ENCODE results near the gene GFRA1.

The GFRA1 gene

DNA sequence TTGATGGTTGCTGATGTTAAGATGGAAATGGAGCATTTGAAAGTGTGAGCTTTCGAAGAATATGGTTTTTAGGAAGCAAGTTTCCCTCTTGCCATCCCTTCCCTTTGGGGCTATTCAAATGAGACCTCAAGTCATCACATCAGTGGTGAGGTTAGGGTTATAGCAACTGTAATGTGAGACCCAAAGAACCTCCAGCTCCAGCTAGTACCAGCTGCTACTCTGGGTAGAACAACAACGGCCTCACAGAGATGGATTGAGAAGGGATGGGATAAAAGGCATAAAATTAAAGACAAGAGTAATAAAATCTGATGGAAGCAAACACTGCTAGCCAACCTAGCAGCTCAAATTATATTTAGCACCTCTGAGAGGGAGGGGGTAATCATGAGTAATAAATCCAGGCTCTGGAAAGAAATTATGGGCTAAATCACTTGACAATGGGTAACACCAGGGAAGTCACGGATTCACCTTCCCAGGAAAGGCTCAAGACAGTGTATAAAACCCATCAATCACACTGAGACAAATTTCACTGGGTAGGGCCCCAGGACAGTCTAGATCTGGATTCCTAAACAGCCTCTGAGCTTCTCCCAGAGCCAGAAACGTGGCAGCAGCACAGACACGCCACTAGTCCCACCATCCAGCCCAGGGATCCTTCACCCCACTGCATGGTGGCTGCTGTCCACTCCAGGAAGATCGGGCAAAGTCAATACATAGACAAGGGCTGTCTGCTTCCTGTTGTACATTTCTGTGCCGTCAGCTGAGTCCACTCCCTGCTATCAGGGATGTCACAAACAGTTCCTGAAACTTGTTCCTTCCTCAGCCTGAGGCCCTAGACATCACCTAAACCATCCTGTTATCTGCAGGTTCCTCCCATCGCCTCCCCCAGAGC, 151.1 kb downstream of the GFRA1 start:
- no peak for FAIRE-seq

DNA sequence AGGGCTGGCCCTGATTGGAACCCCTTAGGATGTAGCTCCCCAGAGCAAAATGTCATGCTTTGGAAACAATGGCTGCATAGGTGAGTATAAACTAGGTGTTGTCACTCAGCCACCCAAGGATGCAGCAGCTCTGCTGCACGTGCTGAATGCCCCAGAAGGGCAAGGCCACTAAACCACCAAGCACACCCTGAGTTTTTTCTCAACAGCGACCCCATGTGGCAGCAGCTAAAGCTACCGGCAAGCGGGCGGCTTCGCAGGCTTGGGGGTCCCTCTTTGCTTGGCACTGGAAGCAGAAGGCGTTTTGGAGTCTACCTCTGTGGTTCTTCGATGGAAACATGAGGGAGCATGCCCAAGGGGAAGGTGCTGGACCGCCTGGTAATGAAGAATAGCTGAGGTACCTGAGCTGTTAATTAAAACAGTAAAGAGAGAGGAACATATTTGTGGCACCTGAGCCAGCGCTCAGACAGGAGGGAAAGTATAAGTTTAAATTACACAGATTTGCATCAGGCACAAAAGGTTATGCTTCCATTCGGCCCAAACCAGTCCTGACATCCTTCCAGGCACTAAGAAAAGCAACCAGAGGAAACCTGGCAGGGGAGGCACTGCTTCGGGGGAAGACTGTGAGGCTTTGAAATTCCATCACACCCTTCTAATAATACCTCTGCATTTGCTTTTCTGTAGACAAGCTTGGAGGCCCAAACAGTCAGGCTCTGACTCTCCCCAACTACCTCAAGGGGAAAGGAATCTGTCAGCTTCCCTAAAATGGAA, 152.1 kb downstream of the GFRA1 start:
- FAIRE-seq = no peak

DNA sequence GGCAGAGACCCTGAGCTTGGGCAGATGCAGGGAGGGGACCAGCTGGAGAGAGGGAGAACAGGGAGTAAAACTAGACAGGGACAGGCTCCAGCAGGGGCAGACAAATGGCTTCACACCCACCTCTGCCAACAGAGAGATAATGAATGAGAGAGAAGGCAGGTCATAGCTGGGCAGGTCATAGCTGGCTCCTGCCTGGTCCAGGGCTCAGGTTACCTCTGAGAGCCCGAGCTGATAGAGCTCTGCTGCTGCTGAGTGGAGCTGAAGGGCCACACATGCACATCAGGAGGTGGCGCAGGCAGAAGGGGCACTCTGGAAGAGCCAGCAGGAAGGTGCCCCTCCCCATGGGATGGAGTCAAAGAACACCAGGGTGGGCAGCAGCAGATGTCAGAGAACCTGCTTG, 154.2 kb downstream of the GFRA1 start:
- no peak for FAIRE-seq

DNA sequence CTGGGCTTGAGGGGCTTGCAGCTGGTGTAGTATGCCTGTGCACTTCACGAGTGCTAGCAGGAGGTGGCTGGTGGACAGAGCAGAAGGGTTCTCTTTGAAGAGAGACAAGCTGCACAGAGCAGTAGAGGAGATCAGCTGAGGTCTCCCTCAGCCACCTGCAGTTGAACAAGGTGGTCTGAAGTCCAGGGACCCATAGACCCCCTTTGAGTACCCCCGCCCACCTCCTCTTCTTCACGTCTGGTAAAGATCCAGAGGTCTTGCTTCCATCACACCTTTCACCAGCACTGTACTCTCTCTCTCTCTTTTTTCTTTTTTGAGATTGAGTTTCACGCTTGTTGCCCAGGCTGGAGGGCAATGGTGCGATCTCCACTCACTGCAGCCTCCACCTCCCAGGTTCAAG, 157.2 kb downstream of the GFRA1 start:
- no peak for FAIRE-seq

DNA sequence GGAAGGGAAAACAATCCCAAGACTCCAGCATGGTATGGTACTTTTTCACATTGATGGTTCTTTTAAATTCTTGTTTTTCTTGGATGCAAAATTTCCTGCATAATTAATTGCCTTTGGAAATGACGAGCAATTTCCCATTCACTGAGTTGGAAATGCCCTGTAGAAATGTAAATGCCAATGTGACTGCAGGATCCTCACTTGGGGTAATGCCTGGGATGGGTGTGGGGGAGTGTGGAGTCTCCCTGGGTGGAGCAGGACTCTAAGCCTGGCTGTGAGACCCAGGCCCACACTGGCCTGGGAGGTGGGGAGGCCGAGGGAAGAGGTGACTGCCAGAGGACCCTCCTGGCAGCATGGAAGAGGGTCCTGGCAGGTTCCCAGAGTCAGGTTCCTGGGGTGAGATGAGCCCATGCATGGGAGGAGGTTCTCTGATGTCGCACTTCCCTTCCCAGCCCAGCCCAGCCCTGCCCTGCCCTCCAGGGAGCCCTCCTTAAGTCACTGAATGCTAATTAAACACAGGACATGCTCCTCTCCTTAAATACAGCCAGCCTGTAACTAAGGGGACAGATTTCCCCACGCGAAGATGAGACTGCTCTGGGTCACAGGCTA, 157.9 kb downstream of the GFRA1 start:
- FAIRE-seq = no peak

DNA sequence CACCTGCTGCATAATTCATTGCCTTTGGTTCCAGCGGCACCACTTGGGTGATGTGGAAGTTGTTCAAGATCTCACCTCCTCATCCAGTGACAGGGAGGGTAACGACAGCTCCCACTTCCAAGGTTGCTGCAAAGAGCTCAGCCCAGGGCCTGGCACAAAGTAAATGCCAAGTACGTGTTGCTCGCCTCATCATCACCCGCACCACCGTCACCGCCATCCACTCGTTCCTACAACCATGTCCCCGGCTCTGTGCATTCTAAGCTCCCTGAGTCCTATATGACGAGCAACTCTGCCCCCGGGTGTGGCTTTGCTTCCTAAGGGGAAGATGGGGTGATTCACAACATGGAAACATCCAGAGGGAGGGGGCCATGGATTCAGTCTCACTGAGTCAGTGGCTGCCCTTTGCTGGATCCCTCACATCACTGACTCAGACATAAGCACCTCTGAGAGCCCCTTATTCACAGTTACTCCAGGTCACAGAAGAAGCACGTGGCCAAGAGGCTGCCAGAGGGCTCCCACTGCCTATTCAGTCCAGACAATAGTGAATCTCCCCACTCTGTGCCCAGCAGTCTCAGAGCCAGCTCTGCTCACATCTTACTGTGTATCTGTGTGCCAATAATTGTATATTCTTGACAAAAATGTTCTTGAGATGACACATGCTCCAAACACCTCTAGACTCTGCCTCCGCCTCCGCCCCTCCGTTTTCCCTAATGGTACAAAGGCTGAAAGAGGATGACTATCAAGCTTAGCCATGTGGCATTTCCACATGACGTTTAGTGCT, 159.1 kb downstream of the GFRA1 start:
- no peak for FAIRE-seq

DNA sequence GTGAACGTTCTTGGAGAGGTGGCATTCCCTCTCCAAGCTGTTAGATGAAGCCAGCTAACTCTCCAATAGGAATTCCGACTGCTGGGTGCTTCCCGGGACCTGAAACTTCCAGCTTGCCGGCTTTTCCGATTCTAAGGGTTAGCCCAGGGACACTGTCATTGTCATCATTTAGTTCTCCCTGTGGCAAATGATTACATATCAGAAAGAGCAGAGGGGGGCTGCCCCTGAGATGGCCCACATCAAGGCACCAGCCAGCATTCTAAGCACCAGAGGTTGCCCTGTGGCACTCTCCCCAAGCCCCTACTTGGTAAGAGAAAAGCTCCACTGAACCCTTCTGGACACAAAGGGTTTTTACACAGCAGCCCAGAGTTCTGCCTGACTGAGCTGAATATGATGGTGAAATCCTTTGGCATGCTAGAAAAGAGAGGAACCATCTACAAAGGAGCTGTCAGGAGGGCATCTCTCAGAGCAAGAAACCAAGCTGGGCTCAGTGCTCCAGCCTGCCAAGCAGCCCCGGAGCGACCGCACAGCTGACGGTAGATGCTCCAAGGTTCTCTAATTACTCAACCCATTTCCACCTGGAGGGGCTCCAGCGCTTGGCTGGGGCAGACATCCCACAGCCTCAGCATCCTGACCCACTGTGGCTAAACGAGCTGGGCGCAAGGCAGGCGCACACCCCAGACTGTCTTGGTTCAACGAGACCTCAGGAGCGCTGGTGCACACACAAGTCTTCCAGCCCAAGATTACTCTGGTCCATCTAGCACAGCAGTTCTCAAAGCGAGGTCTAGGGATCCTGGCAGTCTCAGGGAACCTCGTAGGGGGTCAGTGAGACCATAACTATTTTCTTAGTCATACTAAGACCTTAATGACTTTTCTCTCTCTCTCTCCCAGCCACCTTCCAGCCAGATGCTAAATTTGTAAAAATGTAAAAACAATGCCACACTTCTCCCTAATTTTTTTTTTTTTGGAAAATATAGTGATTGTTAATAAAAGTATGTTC, 160.5 kb downstream of the GFRA1 start:
- FAIRE-seq = no peak

DNA sequence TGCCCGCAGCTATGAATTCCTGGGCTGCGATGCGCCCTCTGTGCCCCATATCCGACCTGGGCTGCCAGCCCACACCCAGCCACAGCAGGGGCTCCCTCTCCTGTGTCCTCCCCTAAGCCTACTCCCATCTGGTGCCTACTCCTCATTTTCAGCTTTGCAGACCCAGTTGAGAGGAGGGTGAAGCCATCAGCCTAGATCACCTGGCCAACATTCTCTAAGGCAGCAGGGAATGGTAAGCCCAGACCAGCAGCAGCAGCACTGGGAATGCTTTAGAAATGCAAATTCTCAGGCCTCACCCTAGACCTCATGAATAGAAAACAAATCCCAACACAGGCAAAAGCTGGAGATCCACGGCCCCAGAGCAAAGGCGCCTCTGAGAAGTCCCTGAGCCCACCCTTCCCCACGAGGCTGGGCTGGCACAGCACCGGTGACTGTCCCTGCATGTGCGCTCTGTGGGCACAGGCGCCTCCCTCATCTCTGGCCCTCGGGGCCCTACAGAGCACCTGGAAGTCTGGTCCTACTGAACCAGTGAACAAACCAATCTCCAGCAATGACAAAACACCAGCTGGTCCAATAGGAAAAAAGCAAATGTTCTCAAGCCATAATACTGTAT, 161.4 kb downstream of the GFRA1 start:
- FAIRE-seq = no peak

DNA sequence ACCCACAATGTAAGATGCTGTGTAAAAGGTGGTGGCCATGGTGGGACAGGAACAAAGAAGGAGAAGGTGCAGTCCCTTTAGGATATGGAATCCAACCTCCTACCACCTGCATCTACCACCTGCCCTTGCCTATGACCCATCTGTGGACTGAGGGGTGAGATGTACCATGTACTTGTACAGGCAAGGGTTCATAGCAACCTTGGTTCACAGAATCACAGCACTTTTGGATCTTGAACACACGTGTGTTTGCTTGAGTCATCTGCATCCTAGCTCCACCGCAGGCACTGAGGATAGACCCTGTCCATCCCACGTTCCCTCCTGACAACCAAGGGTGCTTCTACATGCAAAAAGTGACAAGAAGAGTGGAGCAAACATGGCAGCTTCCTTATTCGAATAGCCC, 162.3 kb downstream of the GFRA1 start:
- FAIRE-seq = no peak

DNA sequence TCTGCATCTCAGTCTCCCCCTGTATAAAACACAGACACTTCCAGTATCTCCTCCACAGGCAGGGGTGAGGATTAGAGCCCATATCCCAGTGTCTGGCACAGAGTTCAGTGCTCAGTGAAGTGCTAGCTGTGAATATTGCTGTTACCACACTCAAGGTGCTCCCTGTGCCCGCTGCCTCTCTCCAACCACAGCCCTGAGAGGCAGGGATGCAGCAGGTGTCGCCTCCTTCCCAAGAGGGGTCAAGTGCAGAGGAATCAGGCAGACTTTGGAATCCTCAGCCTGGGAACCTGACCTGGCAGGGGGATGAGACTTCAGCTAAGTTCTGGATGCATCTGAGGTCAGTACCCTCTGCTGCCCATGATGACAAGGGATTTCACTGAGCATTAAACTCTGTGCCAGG, 163.1 kb downstream of the GFRA1 start:
- FAIRE-seq = no peak

DNA sequence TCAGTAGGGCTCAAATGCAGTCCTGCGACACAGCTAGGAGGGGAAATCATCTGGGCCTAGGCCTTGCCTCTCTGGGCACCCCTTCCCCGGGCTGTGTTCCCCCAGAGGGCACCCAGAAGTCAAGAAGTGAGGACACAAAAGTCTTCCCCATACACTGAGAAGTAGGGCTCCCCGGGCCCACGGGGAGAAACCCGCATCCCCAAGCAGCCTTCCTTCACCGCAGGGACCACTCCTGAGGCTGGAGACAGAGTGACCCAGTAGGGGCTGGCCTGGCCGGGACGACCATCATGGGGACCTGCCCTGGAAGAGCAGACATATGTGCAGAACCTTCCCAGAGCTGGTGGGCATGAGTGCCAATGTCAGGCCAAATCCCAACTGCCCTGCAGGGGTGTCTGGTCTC, 163.5 kb downstream of the GFRA1 start:
- no peak for FAIRE-seq

DNA sequence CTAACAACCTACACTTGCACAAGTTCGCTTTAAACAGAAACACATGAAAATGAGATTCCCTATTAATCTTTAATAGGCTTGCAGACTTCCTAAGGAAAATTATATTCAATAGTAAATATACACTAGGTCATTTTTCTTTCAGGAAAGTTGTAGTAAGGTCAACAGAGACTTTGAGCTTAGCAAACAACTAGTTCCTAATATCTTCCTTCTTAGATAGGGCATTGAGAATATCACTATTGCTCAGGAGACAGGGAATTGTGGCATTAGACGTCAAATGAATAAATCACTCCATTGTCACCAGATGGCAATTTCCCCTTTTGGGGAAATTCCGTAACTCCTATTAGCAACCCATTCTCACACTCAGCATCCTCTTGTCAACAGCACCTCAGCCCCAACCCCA, 164.9 kb downstream of the GFRA1 start:
- no peak for FAIRE-seq

DNA sequence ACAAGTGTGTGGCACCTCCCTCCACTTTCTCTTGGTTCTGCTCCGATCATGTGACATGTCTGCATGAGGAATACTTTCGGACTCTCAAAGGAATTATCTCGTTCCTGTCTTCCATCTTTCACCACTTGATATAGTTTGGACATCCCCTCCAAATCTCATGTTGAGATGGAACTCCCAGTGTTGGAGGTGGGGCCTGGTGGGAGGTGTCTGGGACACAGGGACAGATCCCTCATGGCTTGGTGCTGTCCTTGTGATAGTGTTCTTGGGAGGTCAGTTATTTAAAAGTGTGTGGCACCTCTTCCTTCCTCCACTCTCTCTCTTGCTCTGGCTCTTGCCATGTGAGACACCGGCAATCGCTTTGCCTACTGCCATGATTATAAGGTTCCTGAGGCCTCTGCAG, 166.4 kb downstream of the GFRA1 start:
- FAIRE-seq = no peak

DNA sequence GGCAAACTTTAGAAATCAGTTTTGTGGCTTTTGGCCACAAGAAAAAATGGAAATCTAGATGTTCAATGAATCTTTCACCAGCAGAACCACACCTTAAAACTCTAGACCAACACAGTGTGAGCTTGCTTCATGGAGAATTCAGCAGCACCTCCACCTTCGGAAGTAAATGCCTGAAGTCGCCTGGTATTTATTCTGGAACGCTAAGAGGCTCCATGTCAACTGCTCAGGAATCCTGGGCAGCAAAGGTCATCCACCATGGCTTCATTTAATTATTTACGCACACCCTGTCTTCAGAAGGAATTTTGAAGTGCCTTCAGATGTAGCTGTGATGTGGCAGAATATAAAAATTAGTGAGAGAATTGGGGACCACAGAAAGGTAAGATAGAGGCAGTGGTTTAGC, 167.7 kb downstream of the GFRA1 start:
- no peak for FAIRE-seq

DNA sequence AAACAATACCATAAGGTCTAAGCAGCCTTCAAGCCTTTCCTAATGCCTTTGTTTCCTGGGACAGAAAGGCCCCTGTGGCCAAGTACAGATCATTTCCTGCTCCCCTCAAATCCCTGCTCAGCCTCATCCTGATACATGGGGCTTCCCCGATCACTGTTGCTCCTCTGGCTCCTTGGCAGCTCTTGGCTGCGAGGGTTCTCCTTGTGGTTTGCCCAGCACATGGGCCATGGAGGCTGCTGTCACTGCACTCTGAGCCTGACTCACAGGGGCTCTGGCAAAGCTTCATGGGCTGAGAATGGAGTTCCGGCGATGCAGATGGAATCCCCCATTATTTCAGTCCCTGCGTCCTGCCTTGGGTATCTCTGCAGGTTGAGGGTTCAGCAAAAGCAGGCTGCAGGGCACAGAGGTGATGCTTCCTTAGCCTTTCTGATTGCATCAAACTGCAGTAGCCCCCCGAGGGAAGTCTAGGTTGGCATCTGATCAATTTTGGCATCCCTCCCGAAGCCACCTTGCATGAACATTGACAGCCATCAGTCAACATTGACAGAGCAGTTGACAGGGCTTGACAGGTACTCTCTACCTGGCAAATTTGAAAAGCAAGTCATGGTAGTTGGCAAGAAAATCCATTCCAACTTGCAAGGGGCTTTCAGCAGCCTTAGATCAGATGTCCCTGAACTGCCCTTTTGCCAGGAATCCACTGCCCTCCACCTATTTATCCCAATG, 168.6 kb downstream of the GFRA1 start:
- FAIRE-seq = no peak

DNA sequence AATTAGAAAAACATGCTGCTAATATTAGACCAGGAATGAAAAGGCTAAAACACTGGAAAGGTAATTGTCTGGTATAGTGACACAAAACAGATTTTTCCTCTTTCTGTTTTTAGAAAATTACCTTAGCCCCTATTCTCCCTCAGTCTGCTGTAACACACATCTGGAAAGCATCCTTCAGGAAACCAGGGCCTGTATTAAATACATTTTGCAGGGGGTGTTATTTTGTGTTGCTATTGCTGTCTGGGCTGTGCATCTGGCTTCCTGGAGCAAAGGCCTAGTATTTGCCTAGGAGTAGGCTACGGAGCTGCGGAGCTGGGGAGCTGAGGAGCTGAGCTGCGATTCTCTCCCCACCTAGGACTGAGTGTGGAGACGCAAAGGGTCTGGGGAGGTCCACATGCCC, 169.3 kb downstream of the GFRA1 start:
- no peak for FAIRE-seq

DNA sequence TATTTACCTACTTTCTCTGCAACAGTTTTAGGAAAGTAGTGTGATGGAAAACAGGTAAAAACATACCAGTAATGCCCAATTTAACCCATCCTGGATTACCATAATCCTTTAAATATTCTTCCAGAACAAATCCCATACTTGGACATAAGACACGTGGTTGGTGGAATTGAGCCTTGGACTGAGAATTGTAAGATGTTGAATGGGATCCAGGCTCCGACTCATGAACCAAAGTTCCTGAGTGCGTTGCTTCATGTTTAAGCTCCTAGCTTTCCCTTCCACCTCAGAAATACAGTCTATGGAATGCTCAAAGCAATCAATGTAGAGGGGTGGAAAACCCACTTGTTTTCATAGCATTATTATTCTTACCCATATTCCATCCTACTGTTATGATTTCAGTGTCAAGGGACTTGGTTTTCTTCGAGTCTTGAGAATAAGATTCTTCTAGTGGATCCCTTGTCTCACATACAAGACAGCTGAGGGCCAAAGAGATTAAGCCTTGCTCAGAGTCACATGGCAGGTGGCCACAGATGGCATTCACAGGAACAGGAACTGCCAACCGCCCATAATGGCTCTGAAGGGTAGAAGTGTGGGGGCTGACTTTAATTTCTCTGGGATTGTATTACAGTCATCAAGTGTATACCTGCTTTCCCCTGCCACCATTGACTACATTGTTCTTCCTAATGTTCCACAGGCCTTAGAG, 171.2 kb downstream of the GFRA1 start:
- FAIRE-seq = no peak

DNA sequence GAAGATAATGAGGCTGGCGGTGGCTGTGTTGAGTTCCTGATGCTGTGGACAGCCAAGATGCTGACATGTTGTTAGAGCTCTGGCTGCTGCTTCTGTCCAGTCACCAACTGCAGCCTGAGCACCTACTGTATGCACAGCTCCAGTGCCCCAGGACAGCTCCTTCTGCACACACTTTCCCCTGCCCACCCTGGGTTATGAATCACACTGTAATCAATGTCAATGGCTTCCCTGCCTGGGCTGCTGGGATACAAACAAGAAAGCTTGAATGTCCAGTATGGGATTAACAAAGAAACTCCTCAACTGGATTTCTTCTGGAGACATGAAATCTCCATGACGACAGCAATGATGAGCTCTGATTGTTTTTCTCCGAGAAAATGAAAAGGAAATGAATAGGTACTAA, 172.0 kb downstream of the GFRA1 start:
- no peak for FAIRE-seq

DNA sequence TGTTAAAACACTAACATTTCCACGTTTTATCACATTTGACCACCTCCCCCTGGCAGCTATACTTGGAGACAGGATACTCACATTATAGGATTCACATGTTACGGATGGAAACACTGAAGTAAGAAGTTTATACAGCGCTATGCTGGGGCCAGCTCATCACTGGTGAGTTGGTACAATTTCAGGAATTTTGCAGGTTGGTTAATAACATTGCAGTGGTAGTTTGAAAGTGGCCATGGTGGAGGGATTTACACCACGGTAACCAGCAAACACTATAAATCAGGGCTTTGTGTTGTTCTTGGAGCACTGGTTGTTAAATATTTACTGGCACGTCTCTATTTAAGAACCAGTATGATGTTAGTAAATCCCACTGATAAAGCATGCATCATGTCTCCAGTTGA, 174.0 kb downstream of the GFRA1 start:
- FAIRE-seq = no peak

DNA sequence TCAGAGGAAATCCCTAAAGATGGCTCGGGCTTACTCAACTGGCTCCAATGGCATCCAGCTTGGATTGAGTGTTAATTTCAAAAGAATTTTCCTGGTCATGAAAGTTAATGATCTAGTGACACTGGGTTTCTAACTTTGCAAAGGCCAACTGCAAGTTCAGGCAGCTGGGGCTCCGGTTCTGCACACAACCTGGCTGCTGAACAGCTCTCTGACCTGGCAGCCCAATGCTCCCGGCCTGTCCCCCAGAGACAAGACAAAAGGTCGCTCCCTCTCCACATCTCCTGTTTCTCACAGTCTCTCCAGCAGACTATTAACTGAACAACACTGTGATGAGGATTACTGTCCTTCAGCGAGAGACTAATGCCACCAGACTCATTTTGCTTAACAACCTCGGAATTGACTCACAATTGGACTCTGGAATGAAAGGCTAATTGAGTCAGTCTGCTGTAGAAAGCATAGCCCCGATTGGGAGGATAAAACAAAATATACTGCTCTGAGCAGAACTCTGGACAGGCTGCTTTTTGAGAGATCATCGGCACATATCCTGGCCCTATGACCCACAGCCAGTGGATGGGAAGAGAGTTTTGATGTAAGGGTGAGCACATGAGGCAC, 174.5 kb downstream of the GFRA1 start:
- FAIRE-seq = no peak

Data from G401.6 (cell line).